Measurements from ENCODE around the gene LIMK1. TPM values are rescaled to one million over a fixed set of nuclear protein-coding genes. Genes with fewer than 3 reads are reported as not detected.

Gene LIMK1
- total RNA-seq, 1 donor from 2014 or later, result 23.0 TPM

DNA sequence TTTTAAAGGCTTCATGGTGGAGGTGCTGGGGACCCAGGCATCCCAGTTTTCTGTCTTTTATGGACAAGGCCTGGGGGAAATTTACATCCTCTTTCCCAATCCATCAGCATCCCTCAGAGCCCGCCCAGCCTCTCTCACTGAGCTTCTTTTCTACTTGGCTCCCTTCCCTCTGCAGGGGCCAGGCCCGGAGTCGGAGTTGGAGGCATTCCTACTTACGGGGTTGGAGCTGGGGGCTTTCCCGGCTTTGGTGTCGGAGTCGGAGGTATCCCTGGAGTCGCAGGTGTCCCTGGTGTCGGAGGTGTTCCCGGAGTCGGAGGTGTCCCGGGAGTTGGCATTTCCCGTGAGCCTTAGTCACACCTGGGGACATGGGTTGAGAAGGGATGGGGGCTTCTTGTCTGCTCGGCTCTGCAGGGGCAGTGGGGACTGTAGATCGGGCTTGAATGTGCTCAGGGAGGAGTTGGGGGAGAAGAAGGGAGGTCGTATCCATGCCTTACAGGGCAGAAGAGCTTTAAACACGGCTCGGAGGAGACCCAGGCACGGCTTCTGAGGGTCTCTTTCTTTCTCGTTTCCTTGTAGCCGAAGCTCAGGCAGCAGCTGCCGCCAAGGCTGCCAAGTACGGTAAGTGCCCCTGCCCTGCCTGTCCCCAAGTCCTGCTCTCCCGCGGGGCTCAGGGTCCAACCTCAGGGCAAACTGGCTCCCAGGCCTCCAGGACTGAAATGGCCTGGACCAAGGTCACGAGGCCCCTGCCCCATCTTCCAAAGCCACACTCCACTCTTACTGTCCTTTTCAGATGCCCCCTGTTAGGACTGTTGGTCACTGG is 27.3 kb upstream of the LIMK1 start:
- no peak for DNase-seq (ENCODE audit: low read depth, low spot score)

DNA sequence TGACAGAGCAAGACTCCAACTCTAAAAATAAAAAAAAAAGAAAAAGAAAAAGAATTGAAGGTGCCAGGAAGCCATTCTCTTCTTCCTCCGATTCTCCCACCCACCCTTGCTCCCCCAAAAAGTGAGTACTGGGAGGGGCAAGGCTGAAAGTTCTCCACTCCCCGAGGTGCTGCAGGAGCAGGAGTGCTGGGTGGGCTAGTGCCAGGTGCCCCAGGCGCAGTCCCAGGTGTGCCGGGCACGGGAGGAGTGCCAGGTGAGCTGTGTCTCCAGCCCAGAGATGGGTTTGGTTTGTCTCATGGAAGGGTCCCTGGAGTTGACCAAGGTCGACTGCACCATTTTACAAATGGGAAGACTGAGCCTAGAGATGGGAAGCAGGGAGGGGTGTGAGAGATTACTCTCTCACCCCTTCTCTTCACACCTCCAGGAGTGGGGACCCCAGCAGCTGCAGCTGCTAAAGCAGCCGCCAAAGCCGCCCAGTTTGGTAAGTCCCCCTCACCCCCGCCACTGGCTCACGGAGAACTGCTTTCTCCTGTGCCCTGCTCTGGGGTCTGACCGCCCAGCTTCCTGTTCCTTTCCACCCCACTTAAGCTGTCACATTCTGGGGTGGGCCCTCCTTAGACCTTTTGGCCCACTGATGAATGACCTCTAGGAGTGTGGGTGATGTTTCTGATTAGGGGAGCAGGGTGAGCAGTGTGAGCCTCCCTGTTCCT is 26.2 kb upstream of the LIMK1 start:
- no peak for DNase-seq (ENCODE audit: low read depth, low spot score)

DNA sequence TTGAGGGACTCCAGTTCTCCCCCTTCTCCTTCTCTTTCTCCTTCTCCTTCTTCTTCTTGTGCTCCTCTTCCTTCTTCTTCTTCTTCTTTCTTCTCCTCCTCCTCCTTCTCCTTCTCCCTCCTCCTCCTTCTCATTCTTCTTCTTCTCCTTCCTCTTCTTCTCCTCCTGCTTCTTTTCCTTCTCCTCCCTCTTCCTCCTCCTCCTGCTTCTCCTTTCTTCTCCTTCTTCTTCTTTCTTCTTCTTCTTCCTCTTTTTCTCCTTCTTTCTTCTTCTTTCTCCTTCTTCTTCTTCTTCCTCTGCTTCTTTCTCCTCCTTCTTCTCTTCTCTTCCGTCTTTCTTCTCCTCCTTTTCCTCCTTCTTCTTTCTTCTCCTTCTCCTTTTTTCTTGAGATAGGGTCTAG is 25.6 kb upstream of the LIMK1 start:
- DNase-seq (ENCODE audit: low read depth, low spot score), result no peak

- DNase-seq (ENCODE audit: low read depth, low spot score), result no peak
Measured at GRCh38 chr7:74058486-74058885, 25.1 kb upstream of the LIMK1 start.

- no peak for DNase-seq (ENCODE audit: low read depth, low spot score)
Measured at GRCh38 chr7:74059037-74059436, 24.6 kb upstream of the LIMK1 start.

GRCh38 chr7:74059681-74060588 is 23.7 kb upstream of the LIMK1 start:
- DNase-seq (ENCODE audit: low read depth, low spot score), result no peak

- peak; percentile 85 for DNase-seq (ENCODE audit: low read depth, low spot score)
Measured at GRCh38 chr7:74061840-74062539, 21.6 kb upstream of the LIMK1 start.

- DNase-seq (ENCODE audit: low read depth, low spot score), result no peak
Measured at GRCh38 chr7:74063223-74063641, 20.4 kb upstream of the LIMK1 start.

DNA sequence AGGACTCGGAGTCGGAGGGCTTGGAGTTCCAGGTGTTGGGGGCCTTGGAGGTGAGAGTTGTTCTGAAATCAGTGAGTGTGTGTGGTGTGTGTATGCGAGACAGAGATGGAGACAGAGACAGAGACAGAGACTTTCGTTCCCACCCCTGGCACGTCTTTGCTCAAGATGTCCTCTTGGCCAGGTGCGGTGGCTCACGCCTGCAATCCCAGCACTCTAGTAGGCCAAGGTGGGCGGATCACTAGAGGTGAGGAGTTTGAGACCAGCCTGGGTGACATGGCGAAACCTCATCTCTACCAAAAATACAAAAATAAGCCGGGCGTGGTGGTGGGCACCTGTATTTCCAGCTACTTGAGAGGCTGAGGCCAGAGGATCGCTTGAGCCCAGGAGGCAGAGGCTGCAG is 20.0 kb upstream of the LIMK1 start:
- no peak for DNase-seq (ENCODE audit: low read depth, low spot score)

GRCh38 chr7:74064696-74065095 is 18.9 kb upstream of the LIMK1 start:
- DNase-seq (ENCODE audit: low read depth, low spot score), result no peak

DNA sequence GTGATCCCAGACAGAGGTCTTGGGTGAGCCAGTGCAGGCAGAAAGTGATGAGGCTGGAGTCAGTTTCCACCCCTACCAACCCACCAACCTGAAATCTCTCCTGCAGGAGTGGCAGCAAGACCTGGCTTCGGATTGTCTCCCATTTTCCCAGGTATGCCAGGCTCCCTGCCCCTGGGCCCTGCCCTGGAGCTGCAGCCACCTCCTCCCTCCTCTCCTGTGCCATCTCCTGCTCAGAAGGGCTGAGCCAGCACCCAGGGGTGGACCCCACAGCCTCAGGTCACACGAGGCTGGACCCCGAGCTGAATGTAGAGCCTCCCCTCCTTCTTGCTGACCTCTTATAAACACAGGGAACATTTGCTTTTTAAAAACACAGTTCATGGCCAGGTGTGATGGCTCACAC is 17.0 kb upstream of the LIMK1 start:
- no peak for DNase-seq (ENCODE audit: low read depth, low spot score)

- DNase-seq (ENCODE audit: low read depth, low spot score), result no peak
Measured at GRCh38 chr7:74068378-74069085, 15.1 kb upstream of the LIMK1 start.

- DNase-seq (ENCODE audit: low read depth, low spot score), result no peak
Measured at GRCh38 chr7:74069086-74069541, 14.5 kb upstream of the LIMK1 start.

DNA sequence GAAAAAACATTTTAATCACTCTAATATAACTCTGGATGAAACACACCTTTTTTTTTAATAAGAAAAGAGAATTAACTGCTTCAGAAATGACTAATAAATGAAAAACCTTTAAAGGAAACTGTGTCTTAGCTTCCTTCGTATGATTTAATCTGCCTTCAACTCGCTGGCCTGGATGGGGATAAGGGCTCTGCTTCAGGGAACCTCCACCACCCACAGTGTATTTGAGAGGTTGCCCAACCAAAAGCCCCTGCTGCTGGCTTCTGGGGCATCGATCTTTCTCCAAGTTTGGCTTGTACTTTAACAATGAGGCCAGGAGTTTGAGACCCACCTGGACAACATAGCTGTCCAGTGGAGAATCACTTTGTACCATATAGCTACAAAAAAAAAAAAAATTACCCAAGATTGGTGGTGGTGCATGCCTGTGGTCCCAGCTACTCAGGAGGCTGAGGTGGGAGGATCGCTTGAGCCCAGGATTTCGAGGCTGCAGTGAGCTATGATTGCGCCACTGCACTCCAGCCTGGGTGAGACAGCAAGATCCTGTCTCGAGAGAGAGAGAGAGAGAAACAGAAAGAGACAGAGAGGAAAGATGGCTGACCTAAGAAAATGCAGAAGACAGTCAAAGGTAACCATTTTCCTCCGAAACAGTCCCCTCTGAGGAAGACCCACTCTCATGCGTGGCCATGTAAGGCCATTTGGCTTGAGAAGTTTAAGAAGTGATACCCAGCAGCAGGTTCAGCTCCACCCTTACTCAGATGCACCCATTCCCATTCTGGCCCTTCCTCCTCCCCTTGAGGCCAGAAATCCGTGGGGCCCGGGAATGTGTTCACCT is 13.6 kb upstream of the LIMK1 start:
- DNase-seq (ENCODE audit: low read depth, low spot score), result no peak

GRCh38 chr7:74070619-74070921 is 13.0 kb upstream of the LIMK1 start:
- DNase-seq (ENCODE audit: low read depth, low spot score), result no peak

GRCh38 chr7:74071121-74071520 is 12.5 kb upstream of the LIMK1 start:
- no peak for DNase-seq (ENCODE audit: low read depth, low spot score)

- DNase-seq (ENCODE audit: low read depth, low spot score), result no peak
Measured at GRCh38 chr7:74074770-74075169, 8.8 kb upstream of the LIMK1 start.

DNA sequence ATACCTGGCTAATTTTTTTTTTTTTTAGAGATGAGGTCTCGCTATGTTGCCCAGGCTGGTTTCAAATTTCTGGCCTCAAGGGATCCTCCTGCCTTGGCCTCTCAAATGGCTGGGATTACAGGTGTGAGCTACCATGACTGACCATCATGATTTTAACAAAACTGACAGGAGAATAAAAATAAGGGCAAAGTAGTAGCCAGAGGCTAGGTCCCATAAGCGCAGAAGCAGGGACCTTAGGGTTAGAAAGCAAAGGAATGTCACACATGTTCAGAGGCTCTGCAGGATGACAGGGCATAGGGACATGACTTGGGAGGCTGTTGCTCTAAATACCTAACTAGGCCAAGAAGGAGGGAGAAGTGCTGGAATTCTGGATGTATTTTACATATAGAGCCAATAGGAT is 5.1 kb upstream of the LIMK1 start:
- no peak for DNase-seq (ENCODE audit: low read depth, low spot score)

DNA sequence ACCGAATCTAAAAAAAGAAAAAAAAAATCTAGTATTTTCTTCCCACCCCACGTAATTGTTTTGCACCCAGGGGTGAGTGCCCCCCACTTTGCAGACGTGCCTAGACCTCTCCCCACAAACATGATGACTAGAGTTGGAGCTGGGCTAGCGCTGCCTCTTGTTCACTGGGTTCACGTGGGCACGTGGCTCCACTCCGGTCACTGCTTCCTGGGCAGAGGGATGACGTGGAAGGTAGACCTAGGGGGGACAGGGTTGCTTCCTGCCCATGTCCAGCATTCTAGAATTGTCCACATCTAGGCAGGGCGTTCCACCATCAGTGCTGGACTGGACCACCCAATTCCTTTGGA is 861 bp upstream of the LIMK1 start:
- DNase-seq (ENCODE audit: low read depth, low spot score), result no peak
